Posterior cingulate gyrus (tissue), 11 donors: ENCODE data around the gene ST6GALNAC6.
"Not testable (repeated sequence)": the region's sequence is repeated elsewhere in the genome, so short reads cannot be mapped to it uniquely, and the experiment has no call there.

Source experiments
- DNase-seq, 10 donors: peaks; one replicate each; pipeline versions ENCODE4 v3.0.0 to v3.0.0-alpha.2; 2020 to 2021; ENCODE audit warnings: mixed read lengths in 3 of 10
- intact Hi-C: fragments of 100-400 bp; cut with DNase I; formaldehyde crosslinking; loops from one replicate; pipeline ENCODE4 v1.15.1; 2023

ST6GALNAC6 gene

GRCh38 chr9:127877566-127877998, 21.8 kb downstream of the ST6GALNAC6 start, which contains the start of gene AK1:
TSS of gene AK1 (minus strand) at chr9:127877675. CDS start at chr9:127874617, 3,058 bp downstream.
- intact Hi-C loops, result loop anchor here (10.0 kb wide), 1 partner anchor 73 kb away; the partner anchor contains the start of gene FPGS
- peak; percentile 88 to 98 (median 90) for DNase-seq

DNA sequence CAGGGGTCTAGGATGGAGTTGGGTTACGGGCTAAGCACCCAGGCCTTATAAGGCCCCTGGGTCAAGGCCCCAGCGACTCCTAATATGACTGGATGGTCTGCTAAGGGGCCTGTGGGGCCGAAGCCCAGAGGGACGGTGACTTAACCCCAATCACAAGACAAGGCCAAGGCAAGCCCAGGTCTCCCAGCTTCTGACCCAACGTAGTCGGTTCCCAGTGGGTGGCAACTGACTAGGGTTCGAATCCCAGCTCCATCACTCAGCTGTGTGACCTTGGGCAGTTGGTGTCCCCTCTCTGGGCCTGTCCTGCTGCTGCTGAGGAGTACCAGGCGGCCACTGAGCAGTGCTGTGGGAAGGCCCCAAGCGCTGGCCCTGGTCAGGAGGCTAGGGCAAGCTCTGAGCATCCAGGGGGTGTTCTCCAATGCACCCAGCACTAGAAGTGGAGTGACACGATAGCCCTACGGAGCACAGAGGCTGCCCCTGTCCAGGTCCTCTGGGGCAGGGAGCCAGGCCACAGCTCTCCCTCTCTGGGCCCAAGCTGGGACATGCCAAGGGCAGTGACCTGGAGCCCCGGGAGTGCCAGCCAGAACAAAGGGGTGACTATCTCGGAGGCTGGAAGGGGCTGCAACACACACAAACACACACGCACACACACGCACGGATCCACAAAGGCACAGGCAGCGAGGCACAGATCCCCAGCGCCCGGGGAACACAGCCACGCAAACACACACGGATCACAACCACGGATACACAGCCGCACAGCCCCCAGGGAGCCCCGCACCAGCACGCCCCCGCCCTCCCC, 22.4 kb downstream of the ST6GALNAC6 start:
- intact Hi-C loops, result loop anchor here (10.0 kb wide), 1 partner anchor 72 kb away; the partner anchor contains the start of gene FPGS
- DNase-seq, result peak in 5 of 10 donors; percentile 24 to 49 (median 41)

DNA sequence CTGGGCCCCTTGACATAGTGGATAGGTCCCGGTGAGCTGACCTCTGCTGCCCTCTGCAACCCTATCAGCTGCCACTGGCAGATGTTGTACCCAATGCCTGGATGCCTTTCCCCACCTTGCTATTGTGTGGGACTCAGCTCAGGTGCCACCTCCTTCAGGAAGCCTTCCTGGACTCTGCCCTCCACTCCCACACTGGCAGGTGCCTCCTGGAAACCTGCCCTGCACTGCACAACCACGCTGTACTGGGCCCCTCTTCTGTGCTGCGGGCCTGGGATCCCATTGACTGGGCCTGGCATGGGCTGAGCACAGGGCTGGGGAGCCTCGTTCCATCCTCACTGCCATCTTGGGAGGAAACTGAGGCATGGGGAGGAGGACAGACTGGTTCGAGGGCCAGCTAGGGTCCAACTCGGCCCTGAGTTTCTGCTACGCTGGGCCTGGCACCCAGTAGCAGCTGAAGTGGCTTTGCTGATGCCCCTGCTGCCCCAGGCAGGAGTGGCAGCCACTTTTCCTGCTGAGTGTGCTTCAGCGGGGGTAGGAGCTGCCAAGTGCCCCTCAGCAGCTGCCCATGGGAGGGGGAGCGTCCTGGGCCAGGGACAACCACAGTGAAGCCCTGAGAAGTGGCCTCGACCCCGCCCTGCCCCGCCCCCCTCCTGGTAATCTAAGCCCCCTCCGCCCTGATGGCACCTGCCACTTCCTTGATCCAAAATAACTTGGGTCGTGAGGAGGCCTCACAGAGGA, 23.2 kb downstream of the ST6GALNAC6 start:
- intact Hi-C loops, result loop anchor here (10.0 kb wide), 1 partner anchor 71 kb away; the partner anchor contains the start of gene FPGS
- DNase-seq, result peak in 1 of 10 donors; percentile 84

DNA sequence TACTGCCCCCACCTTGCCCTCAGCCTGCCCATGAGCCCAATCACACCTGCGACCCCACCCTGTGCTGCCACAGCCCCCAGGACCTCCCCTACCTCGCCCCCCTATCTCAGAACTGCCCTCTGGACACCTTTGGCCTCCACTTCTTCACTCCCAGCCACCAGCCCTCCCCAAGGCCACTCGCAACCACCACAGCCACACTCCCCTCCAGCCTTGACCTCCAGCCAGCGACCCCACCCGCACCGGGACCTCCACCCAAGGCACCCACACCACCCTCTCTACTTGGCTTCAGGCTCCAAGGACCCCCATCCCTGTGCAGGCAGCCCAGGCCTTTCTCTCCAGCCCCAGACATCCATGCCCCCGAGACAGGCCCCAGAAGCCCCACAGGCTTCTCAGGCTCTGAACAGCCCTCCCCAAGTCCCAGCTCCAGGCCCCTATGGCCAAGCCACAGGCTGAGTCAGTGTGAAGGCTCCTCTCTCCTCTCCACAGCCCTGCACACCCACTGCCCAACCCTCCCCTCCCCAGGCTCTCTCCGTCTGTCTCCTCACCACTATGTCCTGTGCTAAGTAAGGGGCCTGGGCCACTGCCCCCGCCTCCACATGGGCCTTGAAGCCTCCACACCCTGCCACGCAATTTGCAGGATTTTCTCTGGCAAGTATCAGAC, 24.0 kb downstream of the ST6GALNAC6 start:
- intact Hi-C loops, result loop anchor here (10.0 kb wide), 1 partner anchor 71 kb away; the partner anchor contains the start of gene FPGS
- DNase-seq, result peak in 1 of 10 donors; percentile 67

- peak in 3 of 10 donors; percentile 25 to 77 (median 53) for DNase-seq
- intact Hi-C loops, result loop anchor here (10.0 kb wide), 1 partner anchor 70 kb away; the partner anchor contains the start of gene FPGS
These were observed 24.8 kb downstream of the ST6GALNAC6 start for GRCh38 chr9:127874301-127875221.

GRCh38 chr9:127873886-127874285, 25.5 kb downstream of the ST6GALNAC6 start:
- peak; percentile 76 to 97 (median 85) for DNase-seq
- intact Hi-C loops, result loop anchor here (10.0 kb wide), 1 partner anchor 69 kb away; the partner anchor contains the start of gene FPGS

GRCh38 chr9:127873223-127873691, 26.1 kb downstream of the ST6GALNAC6 start:
- intact Hi-C loops, result loop anchor here (10.0 kb wide), 1 partner anchor 68 kb away; the partner anchor contains the start of gene FPGS
- DNase-seq, result peak in 7 of 10 donors; percentile 44 to 87 (median 52)

DNA sequence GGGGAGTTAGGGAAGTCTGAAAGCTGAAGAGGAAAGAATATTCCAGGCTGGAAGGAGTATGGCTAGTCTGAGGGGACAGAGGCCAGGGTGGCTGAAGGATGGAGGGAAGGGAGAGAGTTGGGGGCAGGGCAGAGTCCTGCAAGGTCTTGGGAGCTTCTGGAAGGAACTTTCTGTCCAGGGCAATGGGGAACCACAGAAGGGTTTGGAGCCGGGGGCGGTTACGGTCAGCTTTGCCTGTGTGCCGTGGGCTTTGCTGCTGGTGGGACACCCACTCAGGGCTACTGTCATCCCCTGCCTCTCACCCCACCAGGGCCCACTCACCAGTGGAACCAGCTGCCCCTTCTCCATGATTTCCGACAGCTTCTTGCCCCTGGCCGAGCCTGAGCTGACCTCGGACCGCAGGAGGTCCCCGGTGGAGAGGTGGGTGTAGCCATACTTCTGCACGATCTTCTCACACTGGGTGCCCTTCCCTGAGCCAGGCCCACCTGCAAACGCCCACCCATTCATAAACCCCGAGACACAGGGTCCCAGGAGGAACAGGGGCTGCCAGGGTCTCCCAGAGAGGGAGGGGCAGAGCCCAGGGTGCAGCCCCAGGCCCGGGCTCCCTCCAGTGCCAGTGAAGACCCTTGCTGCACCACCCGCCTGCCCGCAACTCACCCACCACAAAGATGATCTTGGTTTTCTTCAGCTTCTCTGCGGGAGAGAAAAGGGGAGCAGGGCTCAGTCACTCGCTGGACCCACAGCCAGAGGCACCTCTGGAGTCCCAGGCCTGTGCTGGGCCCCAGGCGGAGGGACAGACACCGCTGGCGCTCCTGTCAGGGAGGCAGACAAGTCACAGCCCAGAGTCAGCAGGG, 26.8 kb downstream of the ST6GALNAC6 start:
- intact Hi-C loops, result loop anchor here (10.0 kb wide), 1 partner anchor 68 kb away; the partner anchor contains the start of gene FPGS
- DNase-seq, result no peak

DNA sequence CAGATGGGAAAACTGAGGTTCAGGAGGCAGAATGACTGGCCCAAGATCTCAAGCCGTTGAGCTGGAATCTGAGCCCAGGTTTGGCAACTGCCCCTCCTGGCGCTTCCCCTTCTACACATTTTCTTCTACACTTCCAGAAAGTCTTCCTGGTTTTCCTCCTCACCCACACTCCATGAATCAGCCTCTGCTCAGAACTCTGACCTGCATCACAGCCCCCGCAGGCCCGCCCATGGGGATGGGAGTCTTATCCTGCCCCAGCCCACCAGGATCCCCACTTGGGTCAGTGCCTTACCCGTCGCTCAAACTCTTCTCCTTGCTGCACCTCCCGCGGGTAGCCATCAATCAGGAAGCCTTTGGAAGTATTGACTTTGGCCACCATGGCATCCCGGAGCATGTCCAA, 27.9 kb downstream of the ST6GALNAC6 start:
- intact Hi-C loops, result loop anchor here (10.0 kb wide), 1 partner anchor 67 kb away; the partner anchor contains the start of gene FPGS

GRCh38 chr9:127870887-127871286, 28.5 kb downstream of the ST6GALNAC6 start:
- peak in 1 of 10 donors; percentile 54 for DNase-seq
- intact Hi-C loops, result loop anchor here (10.0 kb wide), 1 partner anchor 66 kb away; the partner anchor contains the start of gene FPGS

More for the DNA sequence above, 27.9 kb downstream of the ST6GALNAC6 start:
- peak in 1 of 10 donors; percentile 67 for DNase-seq

GRCh38 chr9:127870153-127870491, 29.3 kb downstream of the ST6GALNAC6 start:
- intact Hi-C loops, result loop anchor here (10.0 kb wide), 1 partner anchor 65 kb away; the partner anchor contains the start of gene FPGS
- not testable (repeated sequence) for DNase-seq

DNA sequence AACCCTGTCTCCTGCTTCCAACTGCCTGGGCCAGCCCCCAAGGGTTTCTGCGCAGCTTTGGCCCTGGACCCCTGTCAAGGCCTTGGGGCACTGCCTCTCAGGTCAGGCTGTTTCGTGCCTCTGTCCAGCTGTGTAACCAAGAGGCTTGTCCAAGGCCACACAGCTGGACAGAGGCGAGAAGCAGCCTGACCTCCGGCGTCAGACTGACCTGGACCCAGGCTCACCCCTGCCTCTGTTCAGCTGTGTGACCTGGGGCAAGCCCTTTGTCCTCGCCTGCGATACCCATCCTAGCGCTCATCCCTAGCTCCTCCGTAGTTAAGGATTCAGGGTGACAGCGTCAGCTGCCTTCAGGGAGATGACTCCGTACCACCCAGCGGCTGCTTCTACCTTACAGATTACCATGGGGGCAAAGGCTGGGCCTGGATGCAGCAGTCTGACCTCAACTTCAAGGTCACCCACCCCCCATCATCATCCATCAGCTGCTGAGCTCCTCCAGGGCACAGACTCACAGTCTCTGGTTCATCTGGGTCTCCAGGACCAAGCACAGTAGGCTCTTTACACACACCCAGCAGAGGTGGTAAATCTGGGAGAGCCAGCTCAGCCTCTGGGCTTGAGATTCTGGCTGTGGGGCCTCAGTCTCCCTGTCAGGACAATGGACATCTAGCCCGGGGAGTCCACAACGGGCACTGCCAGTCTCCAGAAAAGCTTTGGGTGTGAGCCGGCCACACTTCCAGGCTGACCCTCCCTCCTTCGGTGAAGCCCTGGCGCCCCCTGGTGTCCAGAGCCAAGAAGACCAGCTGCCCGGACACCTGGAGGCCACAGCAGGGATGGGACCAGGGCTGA, 29.9 kb downstream of the ST6GALNAC6 start:
- intact Hi-C loops, result loop anchor here (10.0 kb wide), 1 partner anchor 65 kb away; the partner anchor contains the start of gene FPGS
- DNase-seq, result peak; percentile 69 to 97 (median 86)

- intact Hi-C loops, result no loop called here
- peak in 1 of 10 donors; percentile 67 for DNase-seq
These were observed 31.0 kb downstream of the ST6GALNAC6 start for GRCh38 chr9:127868278-127868902.

DNA sequence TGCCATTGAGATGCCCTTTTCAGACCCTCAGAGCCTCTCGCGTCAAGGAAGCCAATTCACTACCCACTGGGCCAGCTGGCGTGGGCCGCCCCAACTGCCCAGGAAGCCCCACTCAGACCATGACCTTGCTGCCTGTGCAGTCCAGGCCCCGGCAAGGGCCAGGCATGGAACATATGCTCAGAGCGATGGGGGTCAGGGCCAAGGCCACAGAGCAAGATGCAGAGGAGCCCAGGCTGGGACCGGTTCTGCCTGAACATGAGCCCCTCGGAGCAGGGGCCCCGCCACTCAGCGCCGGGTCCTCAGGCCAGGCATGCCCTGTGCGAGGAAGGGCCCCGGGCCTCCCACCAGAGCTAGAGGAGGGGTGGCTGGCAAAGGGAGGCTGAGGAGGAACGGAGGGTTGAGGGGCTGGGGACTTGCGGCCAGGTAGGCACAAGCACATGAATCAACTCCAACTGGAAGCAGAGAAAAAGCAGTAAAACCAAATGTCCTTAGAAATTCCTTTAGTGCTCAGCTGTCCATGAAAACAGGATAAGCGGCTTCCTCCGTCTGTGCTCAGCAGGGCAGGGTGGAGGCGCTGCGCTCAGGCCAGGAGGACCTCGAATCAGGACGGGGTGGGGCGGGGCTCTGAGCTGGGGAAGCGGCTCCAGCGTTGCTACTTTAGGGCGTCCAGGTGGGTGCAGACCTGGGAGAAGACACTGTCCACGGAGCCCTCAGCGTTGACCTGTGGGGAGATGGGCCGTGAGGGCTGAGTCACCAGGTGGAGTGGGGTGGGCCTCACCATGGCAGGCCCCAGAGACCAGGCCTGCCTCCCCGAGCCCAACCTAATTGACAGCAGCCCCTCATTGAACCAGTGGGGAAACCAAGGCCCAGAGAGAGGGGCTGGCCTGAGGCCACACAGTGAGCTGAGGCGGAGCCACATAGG, 31.8 kb downstream of the ST6GALNAC6 start:
- intact Hi-C loops, result no loop called here

GRCh38 chr9:127866535-127866934, 32.9 kb downstream of the ST6GALNAC6 start:
- peak in 1 of 10 donors; percentile 63 for DNase-seq
- intact Hi-C loops, result no loop called here

More for the DNA sequence above, 31.8 kb downstream of the ST6GALNAC6 start:
- peak in 1 of 10 donors; percentile 68 for DNase-seq
